Stimulated activated CD4-positive, alpha-beta T cell treated with anti-CD3 and anti-CD28 coated beads, Interleukin-12 subunit alpha, Interleukin-12 subunit beta, amount 100 ng/mL, for 24 hours (primary cell): Measurements from ENCODE around the gene GPR152.
A peak's percentile ranks its signal among the peaks of the same experiment; 100 is the strongest.
"Not testable (repeated sequence)": the region's sequence is repeated elsewhere in the genome, so short reads cannot be mapped to it uniquely, and the experiment has no call there.

ENCODE experiments used
- DNase-seq, 2 experiments: peaks; one replicate each; pipeline ENCODE4 v3.0.0-alpha.2; 2020; ENCODE audit warnings: low read depth in 2 of 2

GPR152 gene

DNA sequence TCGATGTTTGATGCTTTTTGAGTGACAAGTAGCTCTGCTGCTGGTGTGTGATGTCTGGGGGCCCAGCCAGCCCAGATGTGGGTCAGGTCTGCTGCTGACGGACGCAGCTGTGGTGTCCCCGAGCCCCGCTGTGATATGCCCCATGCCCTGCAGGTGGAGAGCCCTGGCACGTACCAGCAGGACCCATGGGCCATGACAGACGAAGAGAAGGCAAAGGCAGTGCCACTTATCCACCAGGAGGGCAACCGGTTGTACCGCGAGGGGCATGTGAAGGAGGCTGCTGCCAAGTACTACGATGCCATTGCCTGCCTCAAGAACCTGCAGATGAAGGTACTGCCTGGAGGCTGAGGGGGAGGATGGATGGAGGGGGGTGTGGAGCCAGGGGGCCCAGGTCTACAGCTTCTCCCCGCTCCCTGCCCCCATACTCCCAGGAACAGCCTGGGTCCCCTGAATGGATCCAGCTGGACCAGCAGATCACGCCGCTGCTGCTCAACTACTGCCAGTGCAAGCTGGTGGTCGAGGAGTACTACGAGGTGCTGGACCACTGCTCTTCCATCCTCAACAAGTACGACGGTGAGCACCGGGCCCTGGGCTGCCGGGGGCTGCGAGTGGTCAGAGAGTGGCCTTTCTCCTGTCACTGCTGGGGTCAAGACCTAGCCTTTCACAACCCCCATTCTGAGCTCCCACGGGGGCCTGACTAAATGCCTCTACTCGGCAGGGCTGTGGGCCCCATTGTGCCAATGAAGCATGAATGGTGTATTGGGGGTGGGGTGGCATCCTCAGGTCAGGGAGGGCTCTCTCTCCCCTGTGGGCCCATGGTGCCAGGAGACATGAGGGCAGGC is 37.6 kb upstream of the GPR152 start:
- no peak for DNase-seq

DNA sequence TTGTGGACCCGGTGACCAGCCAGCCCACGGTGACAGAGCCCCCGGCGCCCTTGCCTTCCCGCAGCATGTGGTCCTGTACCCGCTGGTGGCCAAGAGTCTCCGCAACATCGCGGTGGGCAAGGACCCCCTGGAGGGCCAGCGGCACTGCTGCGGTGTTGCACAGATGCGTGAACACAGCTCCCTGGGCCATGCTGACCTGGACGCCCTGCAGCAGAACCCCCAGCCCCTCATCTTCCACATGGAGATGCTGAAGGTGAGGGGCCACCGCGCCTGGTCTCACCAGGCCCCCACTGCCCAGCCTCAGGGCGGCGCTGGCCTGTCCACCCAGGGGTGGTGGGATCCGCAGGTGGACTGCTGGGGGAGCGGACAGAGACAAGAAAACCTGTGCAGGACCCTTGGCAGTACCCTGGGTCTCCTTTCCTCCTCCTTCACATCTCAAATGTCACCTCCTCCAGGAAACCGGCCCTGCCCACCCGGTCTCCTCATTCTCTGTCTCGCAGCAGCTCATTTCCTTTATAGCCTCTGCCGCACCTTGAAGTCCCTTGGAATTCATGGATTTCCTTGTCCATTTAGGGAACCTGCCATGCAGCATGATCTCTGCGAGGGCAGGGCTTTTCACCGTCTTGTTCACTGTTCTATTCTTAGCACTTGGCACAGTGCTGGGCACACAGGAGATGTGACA is 36.8 kb upstream of the GPR152 start:
- no peak for DNase-seq

DNA sequence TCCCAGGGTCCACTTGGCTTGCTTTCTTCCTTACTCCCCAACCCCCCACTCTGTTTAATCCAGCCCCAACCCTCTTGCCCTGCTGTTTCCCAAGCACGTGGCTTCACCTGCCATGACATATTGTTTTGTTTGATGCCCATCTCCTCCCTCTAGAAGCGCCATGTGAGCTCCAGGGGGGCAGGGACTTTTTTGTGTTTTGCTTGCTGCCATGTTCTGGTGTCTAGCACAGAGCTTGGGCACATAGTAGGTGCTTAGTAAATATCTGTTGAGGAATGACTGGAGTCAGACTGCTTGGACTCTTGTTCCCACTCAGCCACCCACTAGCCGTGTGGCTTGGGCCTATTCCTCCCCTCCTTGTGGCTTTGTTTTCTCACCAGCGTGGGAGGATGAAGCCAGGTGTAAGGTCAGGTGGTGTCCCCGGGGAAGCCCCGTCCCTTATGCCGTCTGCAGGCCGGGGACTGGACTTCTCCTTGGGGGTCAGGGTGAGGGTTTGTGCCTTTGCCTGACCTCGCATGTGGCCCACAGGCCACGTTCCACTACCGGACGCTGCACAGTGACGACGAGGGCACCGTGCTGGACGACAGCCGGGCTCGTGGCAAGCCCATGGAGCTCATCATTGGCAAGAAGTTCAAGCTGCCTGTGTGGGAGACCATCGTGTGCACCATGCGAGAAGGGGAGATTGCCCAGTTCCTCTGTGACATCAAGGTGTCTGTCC is 34.1 kb upstream of the GPR152 start:
- DNase-seq = no peak

DNA sequence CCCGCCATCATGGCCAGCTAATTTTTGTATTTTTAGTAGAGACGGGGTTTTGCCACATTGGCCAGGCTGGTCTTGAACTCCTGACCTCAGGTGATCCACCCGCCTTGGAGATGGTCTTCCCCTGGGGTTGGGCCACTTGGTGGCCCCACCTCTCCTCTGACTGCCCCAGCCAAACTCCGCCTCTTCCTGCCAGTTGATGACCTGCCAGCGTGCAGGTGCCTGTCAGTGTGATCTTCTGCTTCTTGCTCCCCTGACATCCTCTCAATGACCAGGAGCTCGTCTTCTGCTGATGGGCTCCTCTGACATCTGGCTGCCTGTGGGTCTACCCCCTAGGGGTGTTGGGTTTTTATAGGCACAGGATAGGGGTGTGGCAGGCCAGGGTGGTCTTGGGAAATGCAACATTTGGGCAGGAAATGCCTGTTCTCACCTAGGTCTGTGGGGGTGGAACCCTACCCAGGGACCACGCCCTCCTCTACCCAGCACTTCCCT is 33.4 kb upstream of the GPR152 start:
- DNase-seq = peak in 1 of 2 experiments; percentile 57

DNA sequence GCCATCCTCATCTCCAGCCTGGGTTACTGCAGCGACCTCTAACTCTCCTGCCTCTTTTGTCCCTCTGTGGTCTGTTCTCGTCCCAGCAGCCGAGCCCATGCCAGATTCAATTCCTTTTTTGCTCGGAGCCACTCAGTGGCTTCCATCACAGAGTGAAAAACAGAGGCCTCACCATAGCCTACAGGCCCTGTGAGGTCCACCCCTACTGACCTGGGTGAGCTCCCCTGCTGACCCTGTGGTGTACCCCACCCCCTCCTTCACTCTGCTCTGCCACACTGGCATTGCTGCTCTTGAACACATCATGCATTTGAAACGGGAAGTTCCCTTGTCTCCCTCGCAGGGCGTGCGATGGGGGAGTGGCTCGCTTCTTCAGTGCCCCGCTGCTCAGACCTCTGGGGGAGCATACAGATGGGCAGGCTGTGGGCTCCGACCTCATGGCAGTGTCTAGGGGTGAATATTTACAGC is 32.4 kb upstream of the GPR152 start:
- peak in 1 of 2 experiments; percentile 66 for DNase-seq

DNA sequence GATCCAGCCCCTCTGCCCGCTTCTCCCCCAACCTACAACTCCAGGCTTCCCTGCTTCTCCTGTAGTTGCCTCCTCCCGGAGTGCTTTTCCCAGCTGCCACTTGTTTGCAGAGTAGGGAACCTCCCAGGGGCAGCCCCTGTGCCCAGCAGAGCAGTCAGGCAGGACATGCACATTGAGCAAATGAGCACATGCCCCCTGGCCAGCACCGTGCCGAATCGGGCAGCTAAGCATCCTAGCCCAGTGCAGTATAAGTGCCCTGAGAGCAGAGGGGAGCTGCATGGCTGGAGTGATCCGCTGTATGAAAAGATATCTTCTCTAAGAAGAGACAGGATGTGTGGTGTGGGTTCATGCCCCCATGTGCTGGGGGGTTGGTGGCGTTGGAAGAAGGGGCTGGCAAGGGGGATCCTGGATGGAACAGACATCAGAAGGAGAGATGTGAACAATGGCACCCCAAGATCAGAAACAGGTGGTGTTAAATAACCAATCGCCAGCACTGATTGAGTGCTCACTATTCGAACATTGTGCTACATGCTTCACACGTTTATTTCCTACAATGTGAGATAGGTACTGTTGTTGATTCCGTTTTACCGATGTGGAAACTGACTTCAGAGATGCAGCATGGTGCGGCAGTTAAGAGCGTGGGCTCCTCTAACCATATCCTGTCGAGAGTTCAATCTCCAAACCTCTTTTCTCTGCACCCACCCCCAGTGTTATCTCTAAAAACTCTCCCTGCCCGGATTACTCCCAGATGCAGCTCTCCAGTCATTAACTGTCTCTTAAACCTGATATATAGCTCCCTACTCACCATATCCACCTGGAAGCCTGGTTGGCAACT is 31.5 kb upstream of the GPR152 start:
- no peak for DNase-seq

DNA sequence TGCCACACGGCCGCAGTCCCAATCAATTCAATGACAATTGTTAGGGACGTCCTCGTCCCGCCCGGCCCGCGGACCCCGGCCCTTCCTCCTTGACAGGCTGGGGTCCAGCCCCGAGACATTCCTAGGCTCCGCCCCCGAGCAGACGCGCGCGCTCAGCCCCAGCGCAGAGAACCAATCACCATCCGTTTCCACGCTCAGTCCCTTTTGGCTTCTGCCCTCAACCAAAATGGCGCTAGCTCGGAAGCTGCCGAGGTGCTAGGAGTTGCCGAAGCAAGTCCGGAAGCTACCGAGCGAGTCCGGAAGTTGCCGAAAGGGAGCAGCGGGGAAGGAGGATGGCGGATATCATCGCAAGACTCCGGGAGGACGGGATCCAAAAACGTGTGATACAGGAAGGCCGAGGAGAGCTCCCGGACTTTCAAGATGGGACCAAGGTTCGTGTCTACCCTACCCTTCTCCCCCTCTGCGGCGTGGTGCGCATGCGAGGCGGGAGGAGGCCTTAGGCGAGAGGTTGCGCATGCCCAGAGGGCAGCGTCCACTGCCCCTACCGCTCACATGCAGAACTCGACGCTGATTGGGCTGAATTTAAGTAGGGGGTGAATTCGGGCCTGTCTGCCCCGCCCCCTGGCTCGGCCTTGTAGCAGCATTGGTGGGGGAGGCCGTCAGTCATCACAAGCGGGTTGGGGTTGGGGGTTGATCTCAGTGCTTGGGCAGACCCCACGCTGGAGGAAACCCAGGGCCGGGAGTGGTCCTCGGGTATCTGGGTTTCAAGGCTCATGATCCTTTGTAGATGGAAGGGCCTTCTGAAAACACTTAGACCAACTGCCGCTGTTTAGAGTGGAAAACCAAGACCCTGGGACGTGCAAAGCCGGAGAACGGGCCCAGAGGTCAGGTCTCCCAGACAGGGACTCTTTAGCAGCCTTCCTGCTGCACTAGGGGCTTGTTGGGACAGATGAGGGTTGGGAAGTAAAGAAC is 30.6 kb upstream of the GPR152 start, which contains the start of gene AIP:
AIP (plus strand) TSS at position 200 of the 972 bp plus-strand sequence; CDS start at position 333, 133 bp downstream.
- DNase-seq = peak; percentile 91 to 97

DNA sequence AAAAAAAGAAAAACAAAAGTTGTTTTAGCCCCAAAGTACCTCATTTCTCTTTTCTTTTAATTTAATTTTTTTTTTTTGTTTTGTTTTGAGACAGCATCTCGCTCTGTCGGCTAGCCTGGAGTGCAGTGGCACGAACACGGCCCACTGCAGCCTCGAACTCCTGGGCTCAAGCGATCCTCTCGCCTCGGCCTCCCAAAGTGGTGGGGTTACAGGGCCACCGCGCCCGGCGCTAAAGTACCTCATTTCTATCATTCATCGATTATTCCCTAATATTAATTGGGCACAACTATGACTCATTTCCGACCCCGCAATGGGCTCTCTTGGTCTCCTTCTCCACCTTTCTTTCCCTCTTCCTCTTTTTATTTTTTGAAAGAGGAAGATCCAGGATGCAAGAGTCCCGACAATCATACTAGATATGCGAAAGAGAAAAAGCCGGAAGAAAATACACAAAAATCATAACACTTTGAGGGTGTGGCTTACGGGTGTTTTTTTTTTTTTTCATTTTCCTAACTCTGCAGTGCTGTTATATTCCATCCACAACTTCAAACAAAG is 29.8 kb upstream of the GPR152 start:
- no peak for DNase-seq

DNA sequence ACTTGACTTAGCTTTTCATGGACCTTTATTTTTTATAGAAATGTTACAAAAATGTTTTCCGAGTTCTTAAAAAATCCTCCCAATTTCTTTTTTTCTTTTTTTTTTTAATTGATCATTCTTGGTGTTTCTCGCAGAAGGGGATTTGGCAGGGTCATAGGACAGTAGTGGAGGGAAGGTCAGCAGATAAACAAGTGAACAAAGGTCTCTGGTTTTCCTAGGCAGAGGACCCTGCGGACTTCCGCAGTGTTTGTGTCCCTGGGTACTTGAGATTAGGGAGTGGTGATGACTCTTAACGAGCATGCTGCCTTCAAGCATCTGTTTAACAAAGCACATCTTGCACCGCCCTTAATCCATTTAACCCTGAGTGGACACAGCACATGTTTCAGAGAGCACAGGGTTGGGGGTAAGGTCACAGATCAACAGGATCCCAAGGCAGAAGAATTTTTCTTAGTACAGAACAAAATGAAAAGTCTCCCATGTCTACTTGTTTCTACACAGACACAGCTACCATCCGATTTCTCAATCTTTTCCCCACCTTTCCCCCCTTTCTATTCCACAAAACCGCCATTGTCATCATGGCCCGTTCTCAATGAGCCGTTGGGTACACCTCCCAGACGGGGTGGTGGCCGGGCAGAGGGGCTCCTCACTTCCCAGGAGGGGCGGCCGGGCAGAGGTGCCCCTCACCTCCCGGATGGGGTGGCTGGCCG is 25.0 kb upstream of the GPR152 start:
- DNase-seq = not testable (repeated sequence)

DNA sequence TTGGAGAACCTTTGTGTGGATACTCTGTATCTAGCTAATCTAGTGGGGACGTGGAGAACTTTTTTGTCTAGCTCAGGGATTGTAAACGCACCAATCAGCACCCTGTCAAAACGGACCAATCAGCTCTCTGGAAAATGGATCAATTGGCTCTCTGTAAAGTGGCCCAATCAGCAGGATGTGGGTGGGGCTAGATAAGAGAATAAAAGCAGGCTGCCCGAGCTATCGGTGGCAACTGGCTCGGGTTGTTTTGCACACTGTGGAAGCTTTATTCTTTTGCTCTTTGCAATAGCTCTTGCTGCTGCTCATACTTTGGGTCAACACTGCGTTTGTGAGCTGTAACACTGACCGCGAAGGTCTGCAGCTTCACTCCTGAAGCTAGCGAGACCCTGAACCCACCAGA is 24.2 kb upstream of the GPR152 start:
- not testable (repeated sequence) for DNase-seq

DNA sequence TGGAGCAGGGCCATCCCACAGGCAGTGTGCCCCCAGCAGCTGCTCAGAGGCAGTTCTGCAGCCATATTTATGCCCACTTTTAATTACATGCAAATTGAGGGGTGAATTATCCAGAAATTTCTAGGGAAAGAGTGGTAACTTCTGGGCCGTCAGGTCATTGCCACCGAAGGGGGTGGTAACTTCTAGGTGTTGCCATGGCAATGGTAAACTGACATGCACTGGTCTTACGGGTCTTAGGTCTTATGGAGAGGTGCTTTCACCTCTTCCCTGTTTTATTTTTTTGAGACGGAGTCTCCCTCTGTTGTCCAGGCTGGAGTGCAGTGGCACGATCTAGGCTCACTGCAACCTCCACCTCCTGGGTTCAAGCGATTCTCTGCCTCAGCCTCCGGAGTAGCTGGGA is 20.4 kb upstream of the GPR152 start:
- no peak for DNase-seq

DNA sequence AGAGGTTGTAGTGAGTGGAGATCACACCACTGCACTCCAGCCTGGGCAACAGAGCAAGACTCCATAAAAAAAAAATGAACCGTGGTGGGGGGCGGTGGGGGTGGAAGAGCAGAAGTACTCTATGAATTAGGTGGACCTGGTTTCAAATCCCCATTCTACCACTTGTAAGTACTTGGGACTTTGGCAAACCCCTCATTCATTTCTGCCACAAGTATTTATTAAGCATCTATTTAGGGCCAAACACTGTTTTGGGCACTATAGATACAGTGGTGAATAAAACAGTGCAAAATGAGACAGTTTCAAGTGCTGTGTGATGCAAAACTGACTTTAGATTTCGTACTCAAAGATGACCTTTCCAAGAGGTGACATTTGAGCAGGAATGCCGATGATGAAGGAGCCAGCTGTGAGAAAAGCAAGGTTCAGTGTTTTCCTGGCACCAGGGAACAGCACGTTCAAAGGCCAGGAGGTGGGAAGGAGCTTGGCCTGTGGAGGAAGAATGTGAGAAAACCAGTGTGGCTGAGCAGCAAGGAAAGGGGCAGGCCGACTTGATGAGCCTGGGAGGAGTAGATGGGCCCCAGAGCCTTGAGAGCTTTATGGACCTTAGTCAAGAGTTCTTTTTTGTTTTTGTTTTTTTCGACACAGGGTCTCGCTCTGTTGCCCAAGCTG is 17.9 kb upstream of the GPR152 start:
- DNase-seq = no peak

DNA sequence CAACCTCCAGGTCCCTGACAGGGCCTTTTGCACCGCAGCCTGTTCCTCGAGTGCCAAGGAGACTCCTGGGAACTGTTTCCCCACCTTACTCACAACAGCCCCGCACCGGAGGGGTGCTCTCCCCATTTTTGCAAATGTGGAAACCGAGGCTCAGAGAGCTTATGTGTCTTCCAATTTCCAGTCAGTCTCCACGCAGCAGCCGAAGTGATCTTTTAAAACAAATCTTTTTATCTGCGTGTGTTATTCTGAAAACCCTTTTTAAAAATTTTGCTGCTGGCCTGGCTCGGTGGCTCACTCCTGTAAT is 16.9 kb upstream of the GPR152 start:
- no peak for DNase-seq

DNA sequence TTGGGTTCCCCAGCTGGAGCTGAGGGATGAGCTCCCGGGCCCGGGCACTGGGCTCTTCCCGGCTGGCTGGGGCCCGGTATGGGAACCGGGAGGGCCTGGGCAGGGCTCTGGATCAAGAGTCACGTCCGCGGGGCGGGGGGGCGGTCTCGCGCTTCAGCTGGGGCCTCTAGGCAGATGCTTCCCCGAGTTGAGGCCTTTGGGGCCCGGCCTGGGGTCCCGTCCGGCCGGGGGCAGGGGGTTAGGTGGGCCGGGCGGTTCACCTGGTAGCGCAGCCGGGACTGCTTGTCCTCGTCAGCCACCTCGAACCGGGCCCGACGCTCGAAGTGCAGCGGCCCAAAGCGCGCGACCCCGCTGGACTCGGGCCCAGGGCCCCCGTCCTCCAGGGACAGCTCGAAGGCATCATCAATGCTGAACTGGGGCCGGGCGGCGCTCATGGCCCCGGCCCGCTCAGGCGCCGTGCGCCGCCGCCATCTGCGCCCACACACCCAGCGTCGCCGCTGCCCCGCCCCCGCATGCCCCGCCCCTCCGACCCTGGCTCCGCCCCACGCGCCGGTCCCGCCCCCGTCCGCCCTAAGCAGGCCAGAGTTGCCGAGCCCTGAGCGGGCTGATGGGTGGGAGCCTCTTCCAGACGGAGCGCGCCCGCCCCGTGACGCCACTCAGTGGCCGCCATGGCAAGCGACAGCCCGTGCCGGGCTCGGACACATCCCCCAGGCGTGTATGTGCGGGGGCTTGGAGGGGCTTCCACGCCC is 16.4 kb upstream of the GPR152 start, which contains the start of gene TMEM134:
TMEM134 (minus strand) TSS at position 493 of the 749 bp plus-strand sequence; CDS start at position 434, 59 bp downstream.
- peak; percentile 87 to 89 for DNase-seq

DNA sequence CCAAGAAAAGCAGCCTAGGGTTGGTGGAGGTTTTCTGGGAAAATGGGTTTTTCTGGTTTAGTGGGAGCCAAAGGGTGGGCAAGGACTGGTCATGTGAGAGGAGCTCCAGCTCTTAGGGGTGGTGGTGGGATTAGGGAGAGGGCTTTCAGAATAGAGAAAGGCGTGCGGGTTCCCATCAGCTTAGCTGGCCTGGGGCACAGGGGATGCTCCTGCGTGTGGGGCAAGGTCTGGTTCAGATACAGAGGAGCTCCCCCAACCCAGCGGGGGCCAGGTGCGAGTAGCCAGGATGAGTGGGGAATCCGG is 15.9 kb upstream of the GPR152 start:
- no peak for DNase-seq

DNA sequence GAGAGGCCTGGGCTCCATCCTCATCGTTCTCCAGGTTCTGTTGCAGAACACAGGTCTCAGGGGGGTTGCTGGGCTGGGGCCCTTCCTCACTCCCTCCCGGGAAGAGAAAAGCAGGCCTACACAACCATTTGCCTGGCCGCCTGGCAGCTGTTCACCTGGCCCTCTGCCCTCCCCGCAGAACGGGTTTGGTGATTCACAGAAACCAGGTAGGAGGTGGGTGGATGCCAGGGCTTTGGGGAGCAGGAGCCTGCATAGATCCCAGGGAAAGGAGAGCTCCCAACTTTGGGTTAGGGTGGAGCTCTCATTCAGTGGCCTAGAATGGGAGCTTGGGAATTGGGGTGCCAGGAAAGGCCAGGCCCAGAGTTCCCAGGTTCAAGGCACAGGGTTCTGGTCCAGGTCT is 15.5 kb upstream of the GPR152 start:
- DNase-seq = no peak

DNA sequence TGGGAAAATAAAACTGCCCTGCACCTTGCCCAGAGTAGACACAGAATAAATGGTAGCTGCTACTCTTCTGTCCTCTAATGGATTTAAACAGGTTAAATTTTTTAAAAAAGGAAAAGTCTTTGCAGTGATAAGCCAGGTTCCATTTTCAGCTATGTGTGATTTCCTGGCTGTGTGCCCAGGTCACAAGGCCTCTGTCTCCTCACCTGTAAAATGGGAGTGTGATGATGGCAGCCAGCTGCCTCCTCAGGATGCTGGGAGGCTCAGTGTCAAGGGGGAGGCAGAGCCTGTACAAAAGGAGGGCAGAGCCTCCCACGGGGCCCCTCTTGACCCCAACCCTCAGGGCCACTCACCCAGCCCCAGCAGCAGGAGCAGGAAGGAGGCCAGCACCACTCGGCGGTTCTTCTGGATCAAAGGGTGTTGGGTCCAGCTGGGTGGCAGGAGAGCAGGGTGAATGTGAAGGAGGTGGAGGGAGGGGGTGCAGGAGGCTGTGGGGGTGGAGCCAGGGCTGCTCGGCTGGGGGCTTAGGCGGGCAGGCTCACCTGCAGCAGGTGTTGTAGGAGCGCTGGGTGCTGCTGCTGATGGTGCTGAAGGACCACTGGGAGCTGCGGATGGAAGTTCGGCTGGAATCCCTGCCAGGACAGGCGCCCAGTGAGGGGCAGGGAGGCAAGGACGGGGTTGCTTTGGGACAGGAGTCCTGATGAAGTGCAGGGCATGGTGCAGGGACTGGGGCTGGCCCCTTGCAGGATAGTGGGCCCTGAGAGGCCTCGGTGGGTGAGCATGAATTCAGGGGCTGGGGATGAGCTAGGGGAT is 14.6 kb upstream of the GPR152 start:
- no peak for DNase-seq
